Endodermal cell (in vitro differentiated cells): Measurements from ENCODE around the gene ZNF76. TPM values are rescaled to one million over a fixed set of nuclear protein-coding genes. Genes with fewer than 3 reads are reported as not detected.

Source experiments
- DNase-seq: peaks from one replicate; pipeline ENCODE4 v3.0.0-alpha.2; 2017
- H3K27ac ChIP-seq: 2 replicates; pipeline ENCODE4 v1.5.1; 2013; ENCODE audit warnings: mild to moderate bottlenecking, low read depth, low read length, moderate library complexity
- H3K27me3 ChIP-seq: 2 replicates; pipeline ENCODE4 v1.6.1; 2013; ENCODE audit warnings: mild to moderate bottlenecking, low read length, moderate library complexity; ENCODE audit not compliant: insufficient read depth, control insufficient read depth, poor library complexity, severe bottlenecking
- H3K36me3 ChIP-seq: 2 replicates; pipeline ENCODE4 v1.7.0; 2013; ENCODE audit warnings: mild to moderate bottlenecking, low read length, moderate library complexity; ENCODE audit not compliant: control insufficient read depth, insufficient read depth
- H3K4me1 ChIP-seq: one replicate; pipeline ENCODE4 v1.7.0; 2013; ENCODE audit warnings: low read length; ENCODE audit not compliant: control insufficient read depth, insufficient read depth
- H3K4me3 ChIP-seq: 2 replicates; pipeline ENCODE4 v1.5.1; 2013; ENCODE audit warnings: mild to moderate bottlenecking, low read length, moderate library complexity
- H3K9ac ChIP-seq: 2 replicates; pipeline ENCODE4 v1.6.1; 2013; ENCODE audit warnings: mild to moderate bottlenecking, low read length, moderate library complexity; ENCODE audit not compliant: poor library complexity, severe bottlenecking; ENCODE audit errors: extremely low read depth
- H3K9me3 ChIP-seq: 2 replicates; pipeline ENCODE4 v1.6.1; 2013; ENCODE audit warnings: mild to moderate bottlenecking, low read length, moderate library complexity; ENCODE audit not compliant: control insufficient read depth
- H3K27ac Mint-ChIP-seq: 2 replicates; pipeline ENCODE4 v1.8.0; 2020; ENCODE audit warnings: mixed read lengths
- H3K27me3 Mint-ChIP-seq: 2 replicates; pipeline ENCODE4 v1.8.0; 2021; ENCODE audit warnings: mild to moderate bottlenecking, mixed read lengths; ENCODE audit not compliant: insufficient read depth
- H3K36me3 Mint-ChIP-seq: 2 replicates; pipeline ENCODE4 v1.8.0; 2020; ENCODE audit warnings: low read depth, mixed read lengths
- H3K4me1 Mint-ChIP-seq: 2 replicates; pipeline ENCODE4 v1.8.0; 2020; ENCODE audit warnings: mixed read lengths
- H3K4me3 Mint-ChIP-seq: 2 replicates; pipeline ENCODE4 v1.8.0; 2020; ENCODE audit warnings: mild to moderate bottlenecking, moderate library complexity, mixed read lengths
- H3K9me3 Mint-ChIP-seq: 2 replicates; pipeline ENCODE4 v1.8.0; 2020; ENCODE audit warnings: mild to moderate bottlenecking, mixed read lengths
- CTCF ChIP-seq: fragments of 200-600 bp; sonication (generic); conservative IDR thresholded peaks from 2 replicates; pipeline ENCODE4 v1.5.0; 2021; ENCODE audit warnings: antibody characterized with exemption, mild to moderate bottlenecking
- WGBS, 2 experiments: methylation state at CpG; one replicate each; pipeline versions ENCODE4 v1.1.5 to v1.1.7; 2013; ENCODE audit warnings: missing lambda C conversion rate in 2 of 2, mixed read lengths in 1 of 2; ENCODE audit not compliant: insufficient coverage in 1 of 2, insufficient read length in 1 of 2; 5-methylcytosine and 5-hydroxymethylcytosine counted together
- total RNA-seq, 2 donors: library from RNA; stranded (reverse); fragmentation: NEBNext Ultra II Directional in 1 of 2; extraction: Animal tissue kit (Norgen Biotek cat#: 25700) in 1 of 2; gene quantifications; 2 replicates in 1 of 2; 3 replicates in 1 of 2; pipeline ENCODE4 v1.2.1, GENCODE V29; 2021

The ZNF76 gene
- total RNA-seq, 2 donors from 2014 or later, result 39.0 to 42.9 TPM

GRCh38 chr6:35264550-35265274, 5.2 kb downstream of the ZNF76 start:
- Mint-ChIP-seq H3K36me3 (peaks cover under 1% of the 10 kb centered on the region), H3K27ac (no peak overlapping the region), H3K4me3 (no peak overlapping the region), H3K4me1 (peaks cover 57% of the 10 kb centered on the region), H3K9me3 (no peaks in the 10 kb centered on the region), H3K27me3 (no peaks in the 10 kb centered on the region)
- no peak for DNase-seq
- Histone ChIP-seq H3K4me1 (peaks cover 36% of the 10 kb centered on the region), H3K27ac (no peak overlapping the region), H3K9me3 (no peaks in the 10 kb centered on the region), H3K27me3 (no peaks in the 10 kb centered on the region), H3K9ac (no peak overlapping the region), H3K36me3 (no peaks in the 10 kb centered on the region), H3K4me3 (no peak overlapping the region)
- TF ChIP-seq CTCF, result no peak

- DNase-seq, result no peak
These were observed 6.0 kb downstream of the ZNF76 start for GRCh38 chr6:35265523-35265922.

GRCh38 chr6:35267446-35267845, 7.9 kb downstream of the ZNF76 start:
- Mint-ChIP-seq H3K4me1 (peaks cover 35% of the 10 kb centered on the region), H3K36me3 (peaks cover 12% of the 10 kb centered on the region), H3K9me3 (no peaks in the 10 kb centered on the region), H3K27ac (no peak overlapping the region), H3K4me3 (no peak overlapping the region), H3K27me3 (no peaks in the 10 kb centered on the region)
- H3K4me3 ChIP-seq, result no peak overlapping the region
- no peaks in the 10 kb centered on the region for H3K9me3 ChIP-seq
- H3K9ac ChIP-seq, result no peak overlapping the region
- peaks cover 25% of the 10 kb centered on the region for H3K4me1 ChIP-seq
- no peak overlapping the region for H3K27ac ChIP-seq
- H3K27me3 ChIP-seq, result no peaks in the 10 kb centered on the region
- DNase-seq, result no peak
- H3K36me3 ChIP-seq, result no peaks in the 10 kb centered on the region
- TF ChIP-seq CTCF, result no peak
- WGBS, 2 experiments, result 90 to 94% methylated on average over 8 of the region's 8 CpGs

More at GRCh38 chr6:35265523-35265922, 6.0 kb downstream of the ZNF76 start:
- H3K27ac ChIP-seq, result no peak overlapping the region
- no peak overlapping the region for H3K4me3 ChIP-seq
- Mint-ChIP-seq H3K9me3 (no peaks in the 10 kb centered on the region), H3K4me1 (peaks cover 52% of the 10 kb centered on the region), H3K27me3 (no peaks in the 10 kb centered on the region), H3K4me3 (no peak overlapping the region), H3K36me3 (peaks cover 6% of the 10 kb centered on the region), H3K27ac (no peak overlapping the region)
- no peak overlapping the region for H3K9ac ChIP-seq
- H3K27me3 ChIP-seq, result no peaks in the 10 kb centered on the region
- TF ChIP-seq CTCF, result no peak
- H3K9me3 ChIP-seq, result no peaks in the 10 kb centered on the region
- H3K36me3 ChIP-seq, result no peaks in the 10 kb centered on the region
- WGBS, 2 experiments, result 94 to 97% methylated on average over 2 of the region's 2 CpGs
- H3K4me1 ChIP-seq, result peaks cover 36% of the 10 kb centered on the region
